B cell (primary cell): ENCODE data around the gene SCNN1B. TPM values are rescaled to one million over a fixed set of nuclear protein-coding genes. Genes with fewer than 3 reads are reported as not detected.

Source experiments
- ATAC-seq: fragments of 200-7000 bp; cut with Tn5 transposase; one replicate; pipeline ENCODE4 v1.10.0; 2021; ENCODE audit warnings: low read depth, mild to moderate bottlenecking, moderate number of reproducible peaks, moderate library complexity
- CTCF ChIA-PET: fragments of 350-600 bp; sonication (Branson Sonifier 250); formaldehyde crosslinking; loops from one replicate; lab custom pipeline; 2021; ENCODE audit warnings: antibody characterized with exemption, inconsistent platforms; lab: Charles Lee
- POLR2A ChIA-PET: fragments of 350-600 bp; sonication (Branson Sonifier 250); formaldehyde crosslinking; loops from one replicate; lab custom pipeline; 2021; ENCODE audit warnings: antibody characterized with exemption; lab: Charles Lee
- DNase-seq: peaks from one replicate; pipeline ENCODE4 v3.0.0; 2013
- H2AFZ ChIP-seq: 2 replicates; pipeline ENCODE4 v1.6.1; 2012; ENCODE audit warnings: mild to moderate bottlenecking, low read depth, low read length; ENCODE audit not compliant: insufficient read depth, poor library complexity, severe bottlenecking
- H3K27ac ChIP-seq, 2 donors: 1 replicate in 1 of 2; 2 replicates in 1 of 2; pipeline ENCODE4 v1.5.1; 2012 to 2013; ENCODE audit warnings: low read length in 2 of 2, mild to moderate bottlenecking in 2 of 2, moderate library complexity in 1 of 2
- H3K27me3 ChIP-seq, 4 experiments: fragments of 200-600 bp in 1 of 4; sonication (generic) in 1 of 4; replicated peaks in 1 of 4; 1 replicate in 2 of 4; 2 replicates in 2 of 4; pipeline versions ENCODE4 v1.6.1 to v1.7.0; 2013 to 2016; ENCODE audit warnings: low read length in 3 of 4, mild to moderate bottlenecking in 2 of 4, mixed read lengths in 1 of 4, moderate library complexity in 1 of 4; ENCODE audit not compliant: insufficient read depth in 4 of 4, control insufficient read depth in 3 of 4; ENCODE audit errors: control extremely low read depth in 1 of 4
- H3K36me3 ChIP-seq, 2 experiments: replicated peaks in 1 of 2; 1 replicate in 1 of 2; 2 replicates in 1 of 2; pipeline versions ENCODE4 v1.6.1 to v1.7.1; 2013; ENCODE audit warnings: low read length in 1 of 2; ENCODE audit not compliant: insufficient read depth in 2 of 2, control insufficient read depth in 1 of 2; ENCODE audit errors: control extremely low read depth in 1 of 2, extremely low read depth in 1 of 2
- H3K4me1 ChIP-seq, 2 donors: fragments of 200-600 bp in 1 of 2; sonication (generic) in 1 of 2; 1 replicate in 1 of 2; 2 replicates in 1 of 2; pipeline versions ENCODE4 v1.5.1 to v1.6.1; 2013 to 2017; ENCODE audit warnings: low read length in 2 of 2; ENCODE audit not compliant: control insufficient read depth in 2 of 2, insufficient read depth in 2 of 2
- H3K4me2 ChIP-seq: replicated peaks from 2 replicates; pipeline ENCODE3; 2012; ENCODE audit warnings: mild to moderate bottlenecking, low read depth, low read length; ENCODE audit not compliant: poor library complexity, severe bottlenecking
- H3K4me3 ChIP-seq, 5 experiments: fragments of 200-600 bp in 1 of 5; sonication (generic) in 1 of 5; 1 replicate in 3 of 5; 2 replicates in 2 of 5; pipeline versions ENCODE4 v1.5.1 to v1.7.0; 2011 to 2016; ENCODE audit warnings: low read length in 4 of 5, mild to moderate bottlenecking in 4 of 5, low read depth in 2 of 5, control low read depth in 1 of 5, moderate library complexity in 1 of 5; ENCODE audit not compliant: insufficient read depth in 1 of 5; ENCODE audit errors: control extremely low read depth in 1 of 5, extremely low read depth in 1 of 5
- H3K79me2 ChIP-seq: fragments of 200-600 bp; sonication (generic); one replicate; pipeline ENCODE4 v1.6.0; 2016; ENCODE audit warnings: low read length; ENCODE audit not compliant: control insufficient read depth, insufficient read depth
- H3K9ac ChIP-seq: fragments of 200-600 bp; sonication (generic); 2 replicates; pipeline ENCODE4 v1.6.1; 2017; ENCODE audit warnings: mild to moderate bottlenecking, low read length, moderate library complexity
- H3K9me3 ChIP-seq, 3 donors: one replicate each; pipeline versions ENCODE4 v1.6.1 to v1.7.1; 2013; ENCODE audit warnings: low read length in 2 of 3; ENCODE audit not compliant: control insufficient read depth in 2 of 3, insufficient read depth in 1 of 3; ENCODE audit errors: control extremely low read depth in 1 of 3
- H4K20me1 ChIP-seq: 2 replicates; pipeline ENCODE4 v1.6.0; 2012; ENCODE audit warnings: mild to moderate bottlenecking, low read length; ENCODE audit not compliant: insufficient read depth, control insufficient read depth, poor library complexity, severe bottlenecking
- H3K27ac Mint-ChIP-seq: one replicate; pipeline ENCODE4 v1.8.0; 2021; ENCODE audit warnings: mixed read lengths
- H3K27me3 Mint-ChIP-seq: one replicate; pipeline ENCODE4 v1.8.0; 2021; ENCODE audit warnings: mixed read lengths
- H3K4me1 Mint-ChIP-seq: one replicate; pipeline ENCODE4 v1.8.0; 2021; ENCODE audit warnings: mixed read lengths
- H3K4me3 Mint-ChIP-seq: one replicate; pipeline ENCODE4 v1.8.0; 2021; ENCODE audit warnings: mixed read lengths
- H3K9me3 Mint-ChIP-seq: one replicate; pipeline ENCODE4 v1.8.0; 2022; ENCODE audit warnings: mixed read lengths; ENCODE audit not compliant: insufficient read depth
- CTCF ChIP-seq: fragments of 200-600 bp; IDR thresholded peaks from one replicate; pipeline ENCODE4 v1.8.0; 2022; ENCODE audit warnings: antibody characterized with exemption, mild to moderate bottlenecking
- EZH2 ChIP-seq: IDR thresholded peaks from 2 replicates; pipeline ENCODE4 v1.6.1; 2012; ENCODE audit warnings: borderline replicate concordance, low read depth, mild to moderate bottlenecking, moderate library complexity, low read length; ENCODE audit not compliant: insufficient read depth, poor library complexity, severe bottlenecking
- WGBS: methylation state at CpG from one replicate; pipeline ENCODE4 v1.1.5; 2013; ENCODE audit warnings: missing lambda C conversion rate; ENCODE audit not compliant: insufficient coverage; 5-methylcytosine and 5-hydroxymethylcytosine counted together
- intact Hi-C: fragments of 100-400 bp; cut with micrococcal nuclease; formaldehyde crosslinking; loops from one replicate; pipeline ENCODE4 v1.10.0; 2022
- polyA plus RNA-seq: library from polyadenylated mRNA; depleted of rRNA; stranded (reverse); fragments of >200 nt; gene quantifications from 2 replicates; pipeline ENCODE4 v1.2.3, GENCODE V29; 2012
- total RNA-seq, 2 donors: library from RNA; stranded (reverse); fragments of 120-200 nt in 1 of 2; gene quantifications; 1 replicate in 1 of 2; 2 replicates in 1 of 2; pipeline versions ENCODE4 v1.2.3 to v1.2.4, GENCODE V29; 2013 to 2022

Gene SCNN1B
- total and polyA plus RNA-seq, 2 donors (not counting 1 experiment from before 2014, with no cell fraction given): 0.30 TPM; not detected in 1

DNA sequence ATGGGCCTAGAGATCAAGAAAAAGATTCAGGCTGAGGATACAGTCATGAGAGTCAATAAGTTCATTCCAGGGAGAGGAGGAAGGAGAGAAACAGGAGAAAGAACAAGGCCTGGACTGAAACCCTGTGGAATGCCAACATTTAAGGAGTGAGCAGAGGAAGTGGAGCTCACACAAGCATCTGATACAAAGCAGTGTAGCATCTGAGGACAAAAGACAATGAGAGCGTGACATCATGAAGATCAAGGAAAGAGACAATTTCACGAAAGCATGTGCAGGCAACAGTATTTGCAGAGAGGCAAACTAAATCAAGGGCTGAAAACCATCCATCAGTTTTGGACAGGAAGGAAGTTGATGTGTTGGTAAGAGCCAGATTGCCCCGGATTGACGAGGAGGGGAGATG lies 25.3 kb upstream of the SCNN1B start:
- no peak for ATAC-seq
- no peak for TF ChIP-seq CTCF
- TF ChIP-seq EZH2: no peak
- H3K27ac ChIP-seq: no peak overlapping the region
- no peak overlapping the region for H3K9ac ChIP-seq
- peaks cover 0 to 4% (median 0%) of the 10 kb centered on the region in 4 experiments for H3K27me3 ChIP-seq
- no peak overlapping the region for H2AFZ ChIP-seq
- Mint-ChIP-seq H3K27me3 (peaks cover 46% of the 10 kb centered on the region), H3K4me1 (no peaks in the 10 kb centered on the region), H3K4me3 (no peak overlapping the region), H3K27ac (no peak overlapping the region), H3K9me3 (peaks cover 3% of the 10 kb centered on the region)
- H3K9me3 ChIP-seq: peaks cover 0 to 4% (median 0%) of the 10 kb centered on the region in 3 donors
- DNase-seq: no peak
- no peaks in the 10 kb centered on the region for H3K36me3 ChIP-seq
- H3K4me3 ChIP-seq: no peak overlapping the region
- CTCF ChIA-PET: no interaction called here
- intact Hi-C loops: no loop called here
- no peaks in the 10 kb centered on the region for H3K4me1 ChIP-seq
- H4K20me1 ChIP-seq: no peaks in the 10 kb centered on the region
- POLR2A ChIA-PET: no interaction called here
- no peaks in the 10 kb centered on the region for H3K79me2 ChIP-seq
- WGBS: 43% methylated on average over 4 of the region's 4 CpGs
- no peak overlapping the region for H3K4me2 ChIP-seq

GRCh38 chr16:23278031-23278430 lies 24.1 kb upstream of the SCNN1B start:
- ATAC-seq (no peak), DNase-seq (no peak)
- ChIA-PET CTCF (no interaction called here), POLR2A (no interaction called here)
- Histone ChIP-seq H3K27ac (no peak overlapping the region), H3K79me2 (no peaks in the 10 kb centered on the region), H2AFZ (no peak overlapping the region), H3K36me3 (no peaks in the 10 kb centered on the region), H3K9me3 (peaks cover 0 to 4% (median 0%) of the 10 kb centered on the region in 3 donors), H3K27me3 (peaks cover 0 to 4% (median 0%) of the 10 kb centered on the region in 4 experiments), H3K9ac (no peak overlapping the region), H3K4me3 (no peak overlapping the region), H3K4me2 (no peak overlapping the region), H3K4me1 (no peaks in the 10 kb centered on the region), H4K20me1 (no peaks in the 10 kb centered on the region)
- Mint-ChIP-seq H3K9me3 (peaks cover 3% of the 10 kb centered on the region), H3K27me3 (peaks cover 44% of the 10 kb centered on the region), H3K4me1 (no peaks in the 10 kb centered on the region), H3K4me3 (no peak overlapping the region), H3K27ac (no peak overlapping the region)
- WGBS: 83% methylated on average over 2 of the region's 2 CpGs
- TF ChIP-seq CTCF: no peak
- intact Hi-C loops: no loop called here
